HEK293T (cell line): ENCODE data around the gene ZNF536.

Source experiments
- ARNT ChIP-seq: fragments of 450-650 bp; IDR thresholded peaks from 2 replicates; pipeline ENCODE4 v1.6.1; 2017; ENCODE audit warnings: mild to moderate bottlenecking
- FOXM1 ChIP-seq: fragments of 450-650 bp; IDR thresholded peaks from 2 replicates; pipeline ENCODE4 v1.6.1; 2017; ENCODE audit warnings: mild to moderate bottlenecking, borderline replicate concordance
- SP1 ChIP-seq: fragments of 450-650 bp; IDR thresholded peaks from 2 replicates; pipeline ENCODE4 v1.6.1; 2017
- TARDBP ChIP-seq: fragments of 450-650 bp; IDR thresholded peaks from 2 replicates; pipeline ENCODE4 v1.6.1; 2016

GRCh38 chr19:30361721-30362120 is 10.5 kb upstream of the ZNF536 start:
- TF ChIP-seq SP1 (no peak), ARNT (no peak), TARDBP (no peak), FOXM1 (no peak)
